D721Med (cell line): ENCODE data around the gene CYP2C8.

ENCODE experiments used
- DNase-seq: peaks from one replicate; pipeline ENCODE4 v3.0.0; 2011; ENCODE audit warnings: low spot score; ENCODE audit not compliant: insufficient read length
- FAIRE-seq: peaks from 2 replicates; lab custom pipeline; 2011; peaks lifted over from hg19 to GRCh38; lab: Jason Lieb, UNC
- TF ChIP-seq, protein P1 (sequence below): IDR thresholded peaks from 2 replicates; pipeline ENCODE4 v1.5.1; 2012; ENCODE audit warnings: mild to moderate bottlenecking, control low read depth; ENCODE audit not compliant: insufficient read depth; ENCODE audit errors: missing control alignments

Gene CYP2C8

DNA sequence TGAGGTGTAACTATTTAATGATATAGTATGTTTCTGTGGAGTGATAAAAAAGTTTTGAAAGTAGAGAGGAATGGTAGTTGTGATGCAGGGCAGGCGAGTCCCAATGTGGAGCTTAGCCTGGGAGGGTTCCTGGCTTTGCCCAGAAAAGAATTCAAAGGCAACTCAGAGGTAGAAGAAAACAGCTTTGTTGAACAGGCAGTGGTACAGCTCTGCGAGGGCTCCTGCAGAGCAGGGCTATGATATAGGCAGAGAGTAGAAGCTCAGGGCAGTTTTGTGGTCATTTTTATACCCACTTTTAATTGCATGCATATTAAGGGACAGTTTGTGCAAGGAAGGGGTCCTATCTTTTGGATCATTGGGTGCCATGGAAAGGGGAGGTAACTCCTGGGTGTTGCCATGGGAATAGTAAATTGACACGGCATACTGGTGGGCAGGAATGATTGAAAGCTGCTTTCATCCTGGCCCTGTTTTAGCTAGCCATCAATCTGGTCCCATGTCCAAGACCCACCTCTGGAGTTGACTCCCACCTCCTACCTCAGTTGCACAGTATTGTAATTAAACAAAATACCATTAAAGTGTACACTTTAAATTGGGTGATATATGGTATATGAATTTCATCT is 12.4 kb downstream of the CYP2C8 start:
- TF ChIP-seq, protein P1, sequence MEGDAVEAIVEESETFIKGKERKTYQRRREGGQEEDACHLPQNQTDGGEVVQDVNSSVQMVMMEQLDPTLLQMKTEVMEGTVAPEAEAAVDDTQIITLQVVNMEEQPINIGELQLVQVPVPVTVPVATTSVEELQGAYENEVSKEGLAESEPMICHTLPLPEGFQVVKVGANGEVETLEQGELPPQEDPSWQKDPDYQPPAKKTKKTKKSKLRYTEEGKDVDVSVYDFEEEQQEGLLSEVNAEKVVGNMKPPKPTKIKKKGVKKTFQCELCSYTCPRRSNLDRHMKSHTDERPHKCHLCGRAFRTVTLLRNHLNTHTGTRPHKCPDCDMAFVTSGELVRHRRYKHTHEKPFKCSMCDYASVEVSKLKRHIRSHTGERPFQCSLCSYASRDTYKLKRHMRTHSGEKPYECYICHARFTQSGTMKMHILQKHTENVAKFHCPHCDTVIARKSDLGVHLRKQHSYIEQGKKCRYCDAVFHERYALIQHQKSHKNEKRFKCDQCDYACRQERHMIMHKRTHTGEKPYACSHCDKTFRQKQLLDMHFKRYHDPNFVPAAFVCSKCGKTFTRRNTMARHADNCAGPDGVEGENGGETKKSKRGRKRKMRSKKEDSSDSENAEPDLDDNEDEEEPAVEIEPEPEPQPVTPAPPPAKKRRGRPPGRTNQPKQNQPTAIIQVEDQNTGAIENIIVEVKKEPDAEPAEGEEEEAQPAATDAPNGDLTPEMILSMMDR: no peak
- FAIRE-seq: no peak
- DNase-seq: no peak

DNA sequence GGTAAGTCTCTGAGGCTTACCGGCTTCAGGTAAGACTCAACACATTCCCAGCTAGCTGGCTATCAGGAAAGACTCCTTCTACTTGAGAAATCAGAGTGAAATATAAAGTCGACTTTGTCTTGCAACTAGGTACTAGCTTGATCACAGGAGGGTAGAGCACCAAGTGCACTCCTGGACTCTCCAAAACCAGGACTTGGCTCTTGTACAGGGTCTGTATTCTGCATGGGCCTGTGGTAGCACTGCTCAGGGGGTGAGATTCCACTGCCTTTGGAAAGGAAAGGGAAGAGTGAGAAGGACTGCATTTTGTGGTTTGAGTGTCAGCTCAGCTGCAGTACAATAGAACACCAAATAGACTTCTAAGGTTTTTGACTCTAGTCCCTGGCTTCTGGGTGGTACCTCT is 19.4 kb downstream of the CYP2C8 start:
- DNase-seq (no peak), FAIRE-seq (no peak)
- TF ChIP-seq, protein P1: no peak

DNA sequence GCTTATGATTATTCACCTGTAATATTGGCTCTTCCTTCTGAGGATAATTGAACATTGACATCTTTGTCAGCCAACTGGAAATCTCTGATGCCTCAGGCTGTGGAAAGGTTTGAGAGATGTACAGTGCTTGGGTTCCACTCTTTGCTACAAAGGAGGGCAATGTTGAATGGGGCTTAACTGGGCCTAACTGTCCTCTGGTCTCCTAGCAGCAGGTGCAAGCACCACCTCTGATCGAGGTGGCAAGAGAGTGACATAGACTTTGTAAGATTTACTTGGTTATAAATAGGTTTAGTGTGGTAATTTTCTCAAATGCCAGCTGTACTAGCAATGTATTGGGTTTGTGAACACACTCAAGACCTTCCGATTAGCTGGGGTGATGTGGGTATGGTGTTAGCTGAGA is 21.1 kb downstream of the CYP2C8 start:
- DNase-seq (no peak), FAIRE-seq (no peak)
- TF ChIP-seq, protein P1: no peak

DNA sequence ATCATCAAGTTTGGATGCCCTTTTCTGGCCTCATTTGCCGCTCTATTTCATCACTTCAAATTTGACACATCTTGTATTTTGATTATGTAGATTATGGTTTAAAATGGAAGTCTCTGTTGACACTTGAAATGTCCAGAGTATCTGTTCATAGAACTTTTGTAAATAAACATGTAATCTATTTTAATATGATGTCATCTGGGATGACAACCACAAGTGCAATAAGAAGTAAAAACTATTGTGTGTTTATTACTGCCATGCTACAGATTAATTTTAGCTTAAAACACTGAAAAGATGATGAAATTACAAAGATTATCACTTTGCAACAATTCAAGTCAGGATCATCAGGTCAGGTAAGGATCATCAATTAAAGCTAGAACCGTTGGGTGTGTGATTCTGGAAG is 30.0 kb downstream of the CYP2C8 start:
- TF ChIP-seq, protein P1: no peak
- FAIRE-seq (no peak), DNase-seq (no peak)

DNA sequence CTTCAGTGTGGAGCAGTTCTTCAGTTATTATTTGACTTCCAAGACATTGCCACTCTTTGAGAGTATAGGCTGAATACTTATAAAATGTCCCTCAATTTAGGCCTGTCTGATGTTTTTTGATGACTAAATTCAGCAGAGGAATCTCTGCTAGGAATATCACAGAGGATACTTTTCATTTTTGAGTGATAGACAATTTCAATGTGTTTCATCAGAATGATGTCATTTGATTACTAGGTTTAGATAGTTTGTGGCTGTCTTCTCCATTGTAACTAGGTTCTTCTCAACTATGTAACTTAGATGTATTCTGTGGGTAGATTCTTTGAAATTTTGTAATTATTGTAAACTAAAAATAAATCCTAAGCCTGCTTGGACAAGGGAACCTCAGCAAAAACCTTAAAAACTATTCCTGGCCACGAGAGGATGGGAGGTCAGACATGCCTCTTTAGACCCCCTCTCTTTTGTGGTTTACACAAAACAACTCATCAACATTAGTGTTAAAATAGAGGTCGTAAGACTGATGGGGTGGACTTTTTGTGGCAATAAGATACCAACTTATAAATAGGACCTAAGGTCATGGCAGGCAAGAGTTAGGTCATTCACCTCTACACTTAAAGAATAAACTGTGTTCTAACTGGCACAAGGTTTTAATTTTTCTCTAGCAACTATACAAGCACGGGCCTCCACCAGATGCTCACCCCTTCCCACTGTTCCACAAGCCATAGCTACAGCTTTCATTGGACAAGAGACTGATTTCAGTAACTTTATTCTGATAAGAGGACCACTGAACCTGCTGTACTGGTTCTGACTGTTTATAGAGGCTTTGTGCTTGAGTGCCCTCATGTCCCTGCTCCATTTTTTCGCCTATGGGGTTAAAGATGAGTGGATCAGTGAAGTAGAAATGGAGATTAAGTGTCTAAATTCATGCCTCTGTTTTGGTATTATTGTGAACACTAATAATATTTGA is 33.7 kb downstream of the CYP2C8 start:
- no peak for FAIRE-seq
- no peak for DNase-seq
- TF ChIP-seq, protein P1: no peak

DNA sequence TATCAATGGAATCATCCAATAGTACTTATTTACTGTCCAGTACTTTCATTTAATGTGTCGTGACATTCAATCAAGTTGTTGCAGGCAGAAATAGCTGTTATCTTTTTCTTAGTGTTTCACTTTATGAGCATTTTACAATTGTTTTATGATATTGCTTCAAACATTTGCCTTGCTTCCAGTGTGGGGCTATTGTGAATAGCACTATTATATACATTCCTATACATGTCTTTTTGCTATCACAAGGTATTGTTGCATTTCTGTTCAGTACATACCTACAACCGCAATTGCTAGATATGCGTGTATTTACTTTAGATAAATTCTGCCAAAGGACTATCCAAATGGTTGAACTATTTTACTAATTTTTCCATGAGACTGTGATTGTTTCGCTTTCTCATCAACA is 34.9 kb downstream of the CYP2C8 start:
- TF ChIP-seq, protein P1: no peak
- DNase-seq (no peak), FAIRE-seq (no peak)

DNA sequence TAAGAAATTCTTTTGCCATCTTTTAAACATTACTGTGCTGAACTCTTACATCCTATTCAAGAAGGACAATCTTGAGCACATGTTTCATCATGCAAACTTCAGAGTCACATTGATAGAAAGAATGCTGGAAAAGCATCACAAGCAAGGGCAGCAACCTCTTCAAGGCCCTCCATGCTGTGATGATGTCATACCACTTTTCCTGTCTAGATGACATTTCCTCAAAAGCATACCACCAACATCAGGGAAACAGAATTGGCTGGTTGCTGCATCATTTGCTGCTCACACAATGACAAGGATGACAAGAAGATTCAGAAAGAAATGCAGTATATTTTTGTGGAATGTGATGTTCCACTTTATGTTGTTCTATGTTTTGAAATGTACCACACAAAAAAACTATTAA is 37.6 kb downstream of the CYP2C8 start:
- TF ChIP-seq, protein P1: no peak
- FAIRE-seq (no peak), DNase-seq (no peak)
